Hematopoietic multipotent progenitor cell treated with erythropoietin and hydrocortisone succinate and interleukin-3 and kit ligand, for 6 days (in vitro differentiated cells): ENCODE data around the gene PDGFD.

Source experiments
- DNase-seq: peaks from one replicate; pipeline ENCODE4 v3.0.0-alpha.2; 2015

PDGFD gene

GRCh38 chr11:104092744-104093143, 71.2 kb downstream of the PDGFD start:
- DNase-seq = no peak

GRCh38 chr11:104091281-104092096, 72.5 kb downstream of the PDGFD start:
- no peak for DNase-seq

GRCh38 chr11:104090767-104091166, 73.2 kb downstream of the PDGFD start:
- DNase-seq = no peak

GRCh38 chr11:104089481-104089880, 74.5 kb downstream of the PDGFD start:
- DNase-seq = no peak

GRCh38 chr11:104086621-104087020, 77.3 kb downstream of the PDGFD start:
- DNase-seq = no peak

GRCh38 chr11:104078995-104079394, 85.0 kb downstream of the PDGFD start:
- DNase-seq = no peak

GRCh38 chr11:104078245-104078644, 85.7 kb downstream of the PDGFD start:
- DNase-seq = peak; percentile 41

GRCh38 chr11:104076455-104076854, 87.5 kb downstream of the PDGFD start:
- DNase-seq = no peak

- peak; percentile 32 for DNase-seq
Observed at GRCh38 chr11:104075706-104076105, 88.2 kb downstream of the PDGFD start.

- no peak for DNase-seq
Observed at GRCh38 chr11:104075091-104075490, 88.9 kb downstream of the PDGFD start.

- DNase-seq = peak; percentile 87
Observed at GRCh38 chr11:104073950-104074705, 89.8 kb downstream of the PDGFD start.

- DNase-seq = no peak
Observed at GRCh38 chr11:104067534-104067933, 96.4 kb downstream of the PDGFD start.

- no peak for DNase-seq
Observed at GRCh38 chr11:104064034-104064630, 99.8 kb downstream of the PDGFD start.

- no peak for DNase-seq
Observed at GRCh38 chr11:104061853-104062521, 102.0 kb downstream of the PDGFD start.

- peak; percentile 12 for DNase-seq
Observed at GRCh38 chr11:104060820-104061219, 103.1 kb downstream of the PDGFD start.

- DNase-seq = no peak
Observed at GRCh38 chr11:104060004-104060794, 103.7 kb downstream of the PDGFD start.

GRCh38 chr11:104058680-104059079, 105.3 kb downstream of the PDGFD start:
- DNase-seq = no peak

- no peak for DNase-seq
Observed at GRCh38 chr11:104057908-104058307, 106.0 kb downstream of the PDGFD start.

GRCh38 chr11:104055596-104055995, 108.4 kb downstream of the PDGFD start:
- no peak for DNase-seq

GRCh38 chr11:104054911-104055529, 108.9 kb downstream of the PDGFD start:
- DNase-seq = no peak

- DNase-seq = no peak
Observed at GRCh38 chr11:104053743-104054478, 110.0 kb downstream of the PDGFD start.
